ENCODE results near the gene TSC1.

TSC1 gene

GRCh38 chr9:132908635-132909034 lies 35.8 kb downstream of the TSC1 start:
- Histone ChIP-seq H3K79me2 (no peaks in the 10 kb centered on the region), H3K27ac (no peak overlapping the region), H3K4me2 (ENCODE audit: low read length) (no peak overlapping the region), H3K4me1 (no peaks in the 10 kb centered on the region), H3K4me3 (ENCODE audit: low read depth, low read length) (no peak overlapping the region), H3K9me3 (ENCODE audit: control insufficient read depth, low read length) (no peaks in the 10 kb centered on the region), H3K27me3 (ENCODE audit: control insufficient read depth, insufficient read depth, low read length) (no peaks in the 10 kb centered on the region), H2AFZ (no peak overlapping the region), H3K9ac (no peak overlapping the region), H3K36me3 (ENCODE audit: control insufficient read depth, insufficient read depth, low read length) (no peaks in the 10 kb centered on the region)
- no peak for TF ChIP-seq CTCF (IDR thresholded peaks at IDR 0.05)

- Histone ChIP-seq H3K27me3 (ENCODE audit: control insufficient read depth, insufficient read depth, low read length) (no peaks in the 10 kb centered on the region), H3K4me2 (ENCODE audit: low read length) (no peak overlapping the region), H3K4me3 (ENCODE audit: low read depth, low read length) (no peak overlapping the region), H3K79me2 (no peaks in the 10 kb centered on the region), H3K9ac (no peak overlapping the region), H3K9me3 (ENCODE audit: control insufficient read depth, low read length) (no peaks in the 10 kb centered on the region), H3K27ac (no peak overlapping the region), H3K4me1 (no peaks in the 10 kb centered on the region), H2AFZ (no peak overlapping the region), H3K36me3 (ENCODE audit: control insufficient read depth, insufficient read depth, low read length) (no peaks in the 10 kb centered on the region)
- no peak for TF ChIP-seq CTCF (IDR thresholded peaks at IDR 0.05)
Measured at GRCh38 chr9:132905726-132906125, 38.7 kb downstream of the TSC1 start.

DNA sequence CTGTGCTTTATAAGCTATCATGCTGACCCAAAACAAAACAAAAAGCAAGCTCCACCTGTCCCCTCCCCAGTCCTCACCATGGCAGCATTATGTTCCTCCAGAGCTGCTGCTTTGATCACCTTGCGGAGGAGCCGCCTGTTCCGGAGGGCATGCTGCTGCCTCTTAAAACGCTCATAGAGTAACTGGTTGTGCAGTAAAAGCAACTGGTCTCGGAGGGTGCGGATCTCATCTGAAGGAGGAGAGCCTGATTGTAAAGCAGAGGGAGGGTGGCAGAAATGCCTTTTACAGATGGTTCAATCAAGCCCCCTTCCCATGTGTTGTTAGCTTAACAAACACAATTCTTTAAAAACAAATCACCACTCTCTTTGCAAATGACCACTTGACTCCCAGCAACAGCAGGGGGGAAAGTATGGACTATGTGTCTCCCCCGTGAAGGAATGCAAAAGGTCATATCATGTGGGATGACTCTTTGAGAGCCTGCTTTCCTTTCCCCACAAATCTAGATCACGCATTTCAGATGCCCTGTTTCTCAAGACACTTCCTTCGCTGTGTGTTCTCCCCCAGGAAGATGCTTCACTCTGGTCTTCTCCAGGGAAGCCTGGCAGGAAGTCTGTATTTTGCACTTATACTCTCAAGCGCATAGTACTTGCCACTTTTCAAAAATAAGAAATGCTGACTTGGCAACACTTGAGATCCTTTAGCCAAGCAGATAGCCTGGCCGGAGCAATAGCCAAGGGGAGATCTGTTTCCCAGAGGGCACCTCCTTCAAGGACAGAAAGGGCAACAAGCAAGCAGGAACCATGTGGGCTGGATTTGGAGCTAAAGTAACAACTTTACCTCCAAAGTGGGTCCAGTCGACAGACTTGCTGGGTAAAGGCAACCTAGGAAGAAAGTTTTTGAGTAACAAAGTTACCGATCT lies 40.6 kb downstream of the TSC1 start:
- H3K79me2 ChIP-seq, result no peaks in the 10 kb centered on the region
- H3K4me3 ChIP-seq (ENCODE audit: low read depth, low read length), result no peak overlapping the region
- no peaks in the 10 kb centered on the region for H3K36me3 ChIP-seq (ENCODE audit: control insufficient read depth, insufficient read depth, low read length)
- no peak overlapping the region for H3K4me2 ChIP-seq (ENCODE audit: low read length)
- H3K27ac ChIP-seq, result no peak overlapping the region
- H3K27me3 ChIP-seq (ENCODE audit: control insufficient read depth, insufficient read depth, low read length), result no peaks in the 10 kb centered on the region
- no peaks in the 10 kb centered on the region for H3K9me3 ChIP-seq (ENCODE audit: control insufficient read depth, low read length)
- no peak for TF ChIP-seq CTCF (IDR thresholded peaks at IDR 0.05)
- H2AFZ ChIP-seq, result no peak overlapping the region
- no peak overlapping the region for H3K9ac ChIP-seq
- H3K4me1 ChIP-seq, result no peaks in the 10 kb centered on the region

DNA sequence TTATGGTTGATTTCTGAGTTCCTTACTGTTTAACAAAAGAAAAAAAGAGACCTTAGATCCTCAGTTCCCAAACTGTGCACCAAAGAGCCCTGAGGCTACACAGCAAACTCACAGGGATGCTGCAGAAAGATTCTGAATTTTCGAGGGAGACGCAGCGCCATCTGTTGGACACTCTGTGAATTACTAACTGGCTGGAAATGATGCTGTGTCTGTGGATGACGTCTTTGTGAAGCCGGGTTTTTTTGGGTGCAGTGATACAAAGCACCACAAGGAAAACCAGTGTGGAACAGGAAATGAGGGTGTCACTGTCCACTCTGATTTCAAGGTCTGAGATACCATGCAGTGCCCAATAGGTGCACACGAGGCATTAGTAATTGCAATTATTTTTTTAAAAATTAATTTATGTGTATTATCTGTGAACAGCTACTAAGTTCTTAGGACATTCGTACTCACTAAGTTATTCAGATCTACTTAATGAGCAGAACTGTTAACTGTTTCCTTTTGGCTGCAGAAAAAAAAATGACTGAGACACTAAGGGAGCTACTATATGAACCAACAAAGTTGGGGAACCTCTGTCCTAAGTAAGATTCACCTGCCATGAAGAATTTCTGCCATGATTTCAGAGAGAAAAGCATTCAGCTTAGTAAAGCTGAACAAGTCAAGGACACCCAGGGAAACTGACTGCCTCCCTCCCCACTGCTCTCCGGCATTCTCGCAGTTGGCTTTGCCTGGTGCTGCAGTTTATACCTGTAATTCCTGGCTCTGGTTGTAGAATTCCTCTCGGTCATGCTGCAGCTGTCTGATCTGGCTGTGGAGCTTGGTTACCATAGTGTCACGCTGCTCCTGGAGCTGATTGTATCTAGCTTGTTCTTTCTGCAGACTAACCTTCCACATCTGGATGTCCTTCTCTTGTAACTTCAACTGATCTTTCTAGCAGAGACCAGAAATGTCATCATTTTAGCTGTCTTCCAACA lies 42.3 kb downstream of the TSC1 start:
- H3K36me3 ChIP-seq (ENCODE audit: control insufficient read depth, insufficient read depth, low read length), result no peaks in the 10 kb centered on the region
- no peaks in the 10 kb centered on the region for H3K27me3 ChIP-seq (ENCODE audit: control insufficient read depth, insufficient read depth, low read length)
- H3K79me2 ChIP-seq, result no peaks in the 10 kb centered on the region
- H3K9me3 ChIP-seq (ENCODE audit: control insufficient read depth, low read length), result no peaks in the 10 kb centered on the region
- H2AFZ ChIP-seq, result no peak overlapping the region
- peak; percentile 67 for TF ChIP-seq CTCF (IDR thresholded peaks at IDR 0.05)
- H3K9ac ChIP-seq, result no peak overlapping the region
- no peak overlapping the region for H3K4me2 ChIP-seq (ENCODE audit: low read length)
- no peaks in the 10 kb centered on the region for H3K4me1 ChIP-seq
- no peak overlapping the region for H3K27ac ChIP-seq
- no peak overlapping the region for H3K4me3 ChIP-seq (ENCODE audit: low read depth, low read length)

Data from parathyroid adenoma (tissue), 2 donors.